ENCODE results near the gene POU1F1. TPM values are rescaled to one million over a fixed set of nuclear protein-coding genes. Genes with fewer than 3 reads are reported as not detected.
A peak's percentile ranks its signal among the peaks of the same experiment; 100 is the strongest.

POU1F1 gene

GRCh38 chr3:87225659-87226058, 50.7 kb downstream of the POU1F1 start:
- H2BK120ac ChIP-seq (ENCODE audit: low read depth, low read length), result no peak overlapping the region
- H4K8ac ChIP-seq (ENCODE audit: low read depth, low read length), result no peak overlapping the region
- WGBS, 2 donors (ENCODE audit: extremely low coverage in 2 of 2, insufficient read length in 2 of 2, insufficient replicate concordance in 1 of 2), result no CpG with 5 or more reads among the region's 5 CpGs
- no peak overlapping the region for H3K4ac ChIP-seq (ENCODE audit: low read length)
- no peak overlapping the region for H2AK5ac ChIP-seq (ENCODE audit: low read depth, low read length)
- H3K9ac ChIP-seq (ENCODE audit: low read depth, low read length, poor library complexity), result no peak overlapping the region
- H3K4me3 ChIP-seq (ENCODE audit: low read length in 2 of 2), result no peak overlapping the region
- peak overlapping the region; percentile 39 for H2AFZ ChIP-seq (ENCODE audit: low read length)
- H2BK12ac ChIP-seq (ENCODE audit: low read length), result no peak overlapping the region
- peaks cover 0 to 41% (median 0%) of the 10 kb centered on the region in 3 experiments for H3K27me3 ChIP-seq (ENCODE audit: control insufficient read depth in 3 of 3, insufficient read depth in 3 of 3, low read depth in 1 of 3, low read length in 3 of 3)
- DNase-seq (ENCODE audit: low spot score), result no peak
- no peak overlapping the region for H2BK15ac ChIP-seq (ENCODE audit: low read length)
- no peaks in the 10 kb centered on the region for H3K9me3 ChIP-seq (replicated peaks in 1 of 2; ENCODE audit: control insufficient read depth in 2 of 2, insufficient read depth in 1 of 2, low read depth in 1 of 2, low read length in 2 of 2)
- H3K14ac ChIP-seq (ENCODE audit: low read length), result no peak overlapping the region
- no peak overlapping the region for H3K23ac ChIP-seq (ENCODE audit: low read depth, low read length, poor library complexity)
- H2BK5ac ChIP-seq (ENCODE audit: low read length), result no peak overlapping the region
- H3K4me1 ChIP-seq (ENCODE audit: control insufficient read depth in 2 of 2, insufficient read depth in 1 of 2, low read depth in 1 of 2, low read length in 2 of 2), result peaks cover 0 to 6% of the 10 kb centered on the region in 2 donors
- H4K91ac ChIP-seq (ENCODE audit: low read depth, low read length, poor library complexity), result no peak overlapping the region
- no peak overlapping the region for H3K4me2 ChIP-seq (ENCODE audit: insufficient read depth, low read length, poor library complexity, severe bottlenecking)
- peaks cover 2% of the 10 kb centered on the region for H3K79me1 ChIP-seq (ENCODE audit: low read depth, low read length)
- no peak overlapping the region for H3K27ac ChIP-seq (replicated peaks; ENCODE audit: low read length)
- H3K36me3 ChIP-seq (replicated peaks in 1 of 2; ENCODE audit: control insufficient read depth in 2 of 2, insufficient read depth in 2 of 2, low read length in 2 of 2), result no peaks in the 10 kb centered on the region
- H3K18ac ChIP-seq (ENCODE audit: low read length), result no peak overlapping the region

- no peaks in the 10 kb centered on the region for H3K79me1 ChIP-seq (ENCODE audit: low read depth, low read length)
- H2AFZ ChIP-seq (ENCODE audit: low read length), result no peak overlapping the region
- H3K23ac ChIP-seq (ENCODE audit: low read depth, low read length, poor library complexity), result no peak overlapping the region
- no peak overlapping the region for H3K4ac ChIP-seq (ENCODE audit: low read length)
- H3K4me2 ChIP-seq (ENCODE audit: insufficient read depth, low read length, poor library complexity, severe bottlenecking), result no peak overlapping the region
- no peak overlapping the region for H3K27ac ChIP-seq (replicated peaks; ENCODE audit: low read length)
- H2BK15ac ChIP-seq (ENCODE audit: low read length), result no peak overlapping the region
- no peak overlapping the region for H4K91ac ChIP-seq (ENCODE audit: low read depth, low read length, poor library complexity)
- no peak overlapping the region for H2BK120ac ChIP-seq (ENCODE audit: low read depth, low read length)
- H3K36me3 ChIP-seq (replicated peaks in 1 of 2; ENCODE audit: control insufficient read depth in 2 of 2, insufficient read depth in 2 of 2, low read length in 2 of 2), result no peaks in the 10 kb centered on the region
- H3K4me1 ChIP-seq (ENCODE audit: control insufficient read depth in 2 of 2, insufficient read depth in 1 of 2, low read depth in 1 of 2, low read length in 2 of 2), result no peaks in the 10 kb centered on the region
- H4K8ac ChIP-seq (ENCODE audit: low read depth, low read length), result no peak overlapping the region
- H2BK5ac ChIP-seq (ENCODE audit: low read length), result no peak overlapping the region
- no CpG with 5 or more reads among the region's 2 CpGs for WGBS, 2 donors (ENCODE audit: extremely low coverage in 2 of 2, insufficient read length in 2 of 2, insufficient replicate concordance in 1 of 2)
- no peak overlapping the region for H2AK5ac ChIP-seq (ENCODE audit: low read depth, low read length)
- H3K9ac ChIP-seq (ENCODE audit: low read depth, low read length, poor library complexity), result no peak overlapping the region
- no peak overlapping the region for H3K18ac ChIP-seq (ENCODE audit: low read length)
- H3K4me3 ChIP-seq (ENCODE audit: low read length in 2 of 2), result no peak overlapping the region
- no peak overlapping the region for H3K14ac ChIP-seq (ENCODE audit: low read length)
- no peak for DNase-seq (ENCODE audit: low spot score)
- H3K9me3 ChIP-seq (replicated peaks in 1 of 2; ENCODE audit: control insufficient read depth in 2 of 2, insufficient read depth in 1 of 2, low read depth in 1 of 2, low read length in 2 of 2), result no peaks in the 10 kb centered on the region
- no peak overlapping the region for H2BK12ac ChIP-seq (ENCODE audit: low read length)
- H3K27me3 ChIP-seq (ENCODE audit: control insufficient read depth in 3 of 3, insufficient read depth in 3 of 3, low read depth in 1 of 3, low read length in 3 of 3), result peaks cover 0 to 23% (median 0%) of the 10 kb centered on the region in 3 experiments
Observed at GRCh38 chr3:87219611-87220010, 56.8 kb downstream of the POU1F1 start.

GRCh38 chr3:87218560-87218959, 57.8 kb downstream of the POU1F1 start:
- no peak overlapping the region for H3K4ac ChIP-seq (ENCODE audit: low read length)
- no peak overlapping the region for H3K23ac ChIP-seq (ENCODE audit: low read depth, low read length, poor library complexity)
- no peaks in the 10 kb centered on the region for H3K4me1 ChIP-seq (ENCODE audit: control insufficient read depth in 2 of 2, insufficient read depth in 1 of 2, low read depth in 1 of 2, low read length in 2 of 2)
- H3K9me3 ChIP-seq (replicated peaks in 1 of 2; ENCODE audit: control insufficient read depth in 2 of 2, insufficient read depth in 1 of 2, low read depth in 1 of 2, low read length in 2 of 2), result no peaks in the 10 kb centered on the region
- no peak overlapping the region for H2BK15ac ChIP-seq (ENCODE audit: low read length)
- H3K4me3 ChIP-seq (ENCODE audit: low read length in 2 of 2), result no peak overlapping the region
- no peak for DNase-seq (ENCODE audit: low spot score)
- no peaks in the 10 kb centered on the region for H3K79me1 ChIP-seq (ENCODE audit: low read depth, low read length)
- no peak overlapping the region for H2AFZ ChIP-seq (ENCODE audit: low read length)
- no peak overlapping the region for H4K8ac ChIP-seq (ENCODE audit: low read depth, low read length)
- peaks cover 0 to 17% (median 0%) of the 10 kb centered on the region in 3 experiments for H3K27me3 ChIP-seq (ENCODE audit: control insufficient read depth in 3 of 3, insufficient read depth in 3 of 3, low read depth in 1 of 3, low read length in 3 of 3)
- no peak overlapping the region for H3K18ac ChIP-seq (ENCODE audit: low read length)
- no CpG with 5 or more reads among the region's 1 CpG for WGBS, 2 donors (ENCODE audit: extremely low coverage in 2 of 2, insufficient read length in 2 of 2, insufficient replicate concordance in 1 of 2)
- no peak overlapping the region for H2BK5ac ChIP-seq (ENCODE audit: low read length)
- H3K14ac ChIP-seq (ENCODE audit: low read length), result no peak overlapping the region
- H3K4me2 ChIP-seq (ENCODE audit: insufficient read depth, low read length, poor library complexity, severe bottlenecking), result no peak overlapping the region
- H3K9ac ChIP-seq (ENCODE audit: low read depth, low read length, poor library complexity), result no peak overlapping the region
- no peak overlapping the region for H2BK120ac ChIP-seq (ENCODE audit: low read depth, low read length)
- no peak overlapping the region for H2BK12ac ChIP-seq (ENCODE audit: low read length)
- no peak overlapping the region for H4K91ac ChIP-seq (ENCODE audit: low read depth, low read length, poor library complexity)
- no peak overlapping the region for H3K27ac ChIP-seq (replicated peaks; ENCODE audit: low read length)
- H2AK5ac ChIP-seq (ENCODE audit: low read depth, low read length), result no peak overlapping the region
- H3K36me3 ChIP-seq (replicated peaks in 1 of 2; ENCODE audit: control insufficient read depth in 2 of 2, insufficient read depth in 2 of 2, low read length in 2 of 2), result no peaks in the 10 kb centered on the region

Small RNAs within 50 kb of the gene (small RNA-seq; reads per million reads assigned to genes)
- not detected for gene MIR4795 (ENCODE audit: insufficient read depth)
